Neural progenitor cell (in vitro differentiated cells): ENCODE results near the gene SIN3B.

Experiments
- CTCF ChIP-seq: fragments of 200-600 bp; sonication (generic); IDR thresholded peaks from 2 replicates; pipeline ENCODE4 v1.5.1; 2017; ENCODE audit warnings: antibody characterized with exemption, mild to moderate bottlenecking
- EZH2 ChIP-seq: fragments of 200-600 bp; sonication (generic); IDR thresholded peaks from 2 replicates; pipeline ENCODE4 v1.6.1; 2017; ENCODE audit warnings: antibody characterized with exemption, mild to moderate bottlenecking, moderate library complexity

- no peak for TF ChIP-seq EZH2
- TF ChIP-seq CTCF: no peak
Measured at GRCh38 chr19:16904599-16904998, 75.4 kb downstream of the SIN3B start.
